Daoy (cell line): ENCODE measurements around the gene TAB2. TPM values are rescaled to one million over a fixed set of nuclear protein-coding genes. Genes with fewer than 3 reads are reported as not detected.
"Not testable (repeated sequence)": the region's sequence is repeated elsewhere in the genome, so short reads cannot be mapped to it uniquely, and the experiment has no call there.

Experiments used
- DNase-seq: peaks from one replicate; pipeline ENCODE4 v3.0.0-alpha.2; 2015; ENCODE audit warnings: low read depth
- total RNA-seq: library from RNA; depleted of rRNA; stranded (reverse); fragments of >200 nt; shearing (Covaris generic); gene quantifications from 2 replicates; pipeline ENCODE4 v1.2.3, GENCODE V29; 2014

Gene TAB2
- total RNA-seq, 1 experiment from 2014 or later = 31.5 TPM

DNA sequence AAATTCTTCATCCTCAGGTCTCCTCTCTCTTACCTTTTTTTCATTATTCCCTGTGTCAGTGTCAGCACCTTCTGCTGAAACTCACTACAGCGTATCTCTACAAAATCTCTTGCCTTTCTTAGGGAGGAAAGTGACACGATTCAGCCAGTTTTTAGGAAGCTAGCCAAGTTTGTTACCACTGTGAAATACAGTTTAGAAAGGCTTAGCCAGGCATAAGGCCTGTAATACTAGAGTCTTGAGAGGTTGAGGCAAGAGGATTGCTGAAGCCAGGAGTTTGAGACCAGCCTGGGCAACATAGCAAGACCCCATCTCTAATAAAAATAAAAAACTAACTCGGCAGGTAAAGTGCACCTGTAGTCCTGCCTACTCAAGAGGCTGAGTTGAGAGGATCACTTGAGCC is 16.7 kb downstream of the TAB2 start:
- DNase-seq = peak; percentile 75

- peak; percentile 90 for DNase-seq
These were observed 17.2 kb downstream of the TAB2 start for GRCh38 chr6:149334682-149335160.

DNA sequence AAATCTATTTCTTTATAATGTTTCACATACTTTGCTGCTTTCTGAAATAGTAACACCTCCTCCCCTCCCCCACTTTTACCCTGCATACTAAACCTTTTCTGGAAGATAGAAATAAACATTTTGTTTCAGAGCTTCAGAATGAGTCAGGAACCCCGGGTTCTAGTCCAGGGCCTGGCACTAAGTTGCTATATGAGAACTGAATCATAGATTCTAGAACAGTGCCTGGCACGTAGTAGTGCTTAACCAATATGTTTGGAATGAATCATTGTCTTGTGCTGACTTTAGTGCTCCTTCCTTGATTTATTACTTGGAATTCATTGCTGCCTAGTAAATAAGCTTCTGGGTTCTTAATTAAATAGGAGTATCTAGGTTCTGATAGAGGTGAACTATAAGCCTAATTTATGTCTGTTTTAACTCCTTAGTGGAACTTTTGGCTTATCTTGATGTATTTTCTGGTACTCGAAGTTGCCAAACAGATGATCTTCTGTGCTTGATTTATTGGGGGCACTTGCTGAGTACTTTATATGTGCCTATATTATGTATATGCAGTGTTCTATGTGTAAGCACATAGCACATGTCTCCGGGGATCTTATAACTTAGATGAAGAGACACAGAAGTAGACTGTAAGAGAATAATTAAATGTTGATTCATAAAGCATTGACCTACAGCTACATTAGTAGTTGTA is 18.6 kb downstream of the TAB2 start:
- peak; percentile 53 for DNase-seq

DNA sequence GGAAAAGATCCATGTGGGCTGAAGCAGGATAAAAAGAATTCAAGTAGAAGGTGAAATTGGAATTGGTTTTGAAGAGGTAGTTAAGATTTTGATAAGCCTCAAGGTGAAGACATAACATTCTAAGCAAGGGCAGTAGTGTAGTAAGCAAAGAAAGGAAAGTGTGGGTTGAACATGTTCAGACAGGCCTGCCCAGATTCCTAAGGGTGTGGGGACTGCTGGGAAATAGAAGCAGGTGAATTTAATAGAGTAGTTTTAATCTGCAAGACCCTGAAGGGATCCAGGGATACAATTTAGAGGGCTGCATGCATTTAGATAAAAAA is 19.1 kb downstream of the TAB2 start:
- DNase-seq = no peak

DNA sequence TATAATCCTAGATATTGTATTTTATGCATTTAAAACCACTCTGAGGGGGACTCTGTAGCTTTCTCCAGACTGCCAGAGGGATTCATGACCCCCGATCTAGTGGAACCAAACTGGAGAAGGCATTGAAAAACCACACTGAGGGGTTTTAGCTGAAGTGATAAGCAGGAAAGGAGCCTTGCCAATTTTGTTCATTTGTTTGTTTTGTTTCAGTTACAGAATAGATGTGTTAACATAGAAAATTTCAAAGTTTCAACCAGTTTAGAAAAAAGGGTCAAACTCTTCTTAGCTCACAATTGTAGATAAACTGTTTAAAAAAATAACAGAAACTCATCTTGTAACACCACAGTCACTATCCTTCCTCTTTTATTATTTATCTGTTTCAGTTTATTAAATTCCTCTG is 19.8 kb downstream of the TAB2 start:
- no peak for DNase-seq

DNA sequence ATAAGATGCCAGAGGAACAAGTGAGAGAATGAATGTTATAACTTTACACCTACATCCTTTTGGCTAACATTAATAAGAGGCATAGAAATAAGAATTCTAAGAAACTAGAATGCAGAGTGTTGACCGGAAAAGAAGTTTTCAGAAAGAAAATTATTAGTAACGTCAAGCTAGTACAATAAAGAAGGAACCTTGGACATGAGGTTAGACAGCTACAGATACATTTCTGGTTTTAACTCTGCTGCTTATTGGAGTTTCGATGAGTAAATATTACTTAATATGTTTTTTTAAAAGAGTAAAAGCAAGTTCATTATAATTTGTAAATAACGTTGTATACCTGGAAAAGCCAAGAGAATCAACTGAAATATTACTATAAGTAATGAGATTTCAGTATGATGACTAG is 22.7 kb downstream of the TAB2 start:
- DNase-seq = no peak

- DNase-seq = no peak
These were observed 25.0 kb downstream of the TAB2 start for GRCh38 chr6:149342525-149342924.

DNA sequence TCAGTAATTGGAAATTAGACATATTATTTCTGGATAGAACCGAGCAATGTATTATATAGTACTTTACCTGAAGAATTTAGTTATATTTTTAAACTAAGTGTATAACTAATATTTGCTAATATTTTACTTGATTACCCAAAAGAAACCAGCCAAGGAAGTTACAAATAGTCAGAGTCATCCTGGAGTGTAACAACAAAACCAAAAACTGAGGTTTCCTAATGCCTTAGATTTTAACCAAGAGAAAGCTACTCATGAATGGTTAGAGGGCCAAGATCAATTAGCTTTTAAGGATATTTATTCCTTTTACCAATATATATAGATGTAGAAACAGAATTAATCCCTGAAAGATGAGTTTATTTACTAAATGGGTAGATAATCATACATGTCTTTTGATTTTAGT is 26.0 kb downstream of the TAB2 start:
- no peak for DNase-seq

- DNase-seq = no peak
These were observed 28.6 kb downstream of the TAB2 start for GRCh38 chr6:149346078-149346477.

GRCh38 chr6:149347067-149347466 is 29.6 kb downstream of the TAB2 start:
- DNase-seq = no peak

- DNase-seq = not testable (repeated sequence)
These were observed 31.8 kb downstream of the TAB2 start for GRCh38 chr6:149349279-149349678.

DNA sequence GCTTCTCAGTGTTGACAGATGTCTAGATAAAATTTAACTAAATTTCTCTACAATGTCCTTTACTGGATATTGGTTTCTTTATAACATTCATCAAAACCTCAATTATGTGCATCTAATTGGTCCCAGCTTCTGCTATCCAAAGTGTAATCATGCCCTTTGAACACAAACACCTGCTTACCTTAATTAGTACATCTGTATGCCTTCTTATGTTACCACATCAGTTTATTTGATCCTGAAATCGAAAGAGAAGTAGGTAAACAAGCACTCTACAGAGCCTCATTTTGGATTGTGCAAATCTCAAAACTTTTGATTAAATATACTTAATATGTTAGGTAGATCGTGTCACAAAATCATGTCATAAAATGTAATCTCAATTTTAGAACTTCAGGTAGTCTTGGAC is 36.5 kb downstream of the TAB2 start:
- DNase-seq = no peak

- DNase-seq = no peak
These were observed 38.7 kb downstream of the TAB2 start for GRCh38 chr6:149356081-149356750.

DNA sequence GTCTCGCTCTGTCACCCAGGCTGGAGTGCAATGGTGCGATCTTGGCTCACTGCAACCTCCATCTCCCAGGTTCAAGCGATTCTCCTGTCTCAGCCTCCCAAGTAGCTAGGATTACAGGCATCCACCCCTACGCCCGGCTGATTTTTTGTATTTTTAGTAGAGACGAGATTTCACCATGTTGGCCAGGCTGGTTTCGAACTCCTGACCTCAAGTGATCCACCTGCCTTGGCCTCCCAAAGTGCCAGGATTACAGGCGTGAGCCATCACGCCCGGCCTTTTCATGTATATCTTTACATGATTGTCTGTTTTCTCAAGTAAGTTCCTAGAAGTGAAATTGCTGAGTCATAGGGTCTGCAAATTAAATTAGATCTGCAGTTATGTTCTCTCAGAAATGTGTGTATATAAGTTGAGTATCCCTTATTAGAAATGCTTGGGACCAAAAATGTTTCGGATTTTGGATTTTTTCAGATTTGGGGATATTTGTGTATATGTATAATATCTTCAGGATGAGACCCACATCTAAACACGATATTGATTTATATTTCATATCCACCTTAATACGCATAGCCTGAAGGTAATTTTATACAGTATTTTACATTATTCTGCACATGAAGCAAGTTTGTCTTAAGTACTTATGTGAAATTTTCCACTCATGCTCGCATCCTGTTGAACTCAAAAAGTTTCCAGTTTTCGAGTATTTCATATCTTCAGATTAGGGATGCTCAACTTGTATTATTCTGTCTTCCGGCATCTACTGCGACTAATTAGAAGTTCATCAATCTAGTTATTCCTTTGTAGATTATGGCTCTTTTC is 40.4 kb downstream of the TAB2 start:
- DNase-seq = no peak

DNA sequence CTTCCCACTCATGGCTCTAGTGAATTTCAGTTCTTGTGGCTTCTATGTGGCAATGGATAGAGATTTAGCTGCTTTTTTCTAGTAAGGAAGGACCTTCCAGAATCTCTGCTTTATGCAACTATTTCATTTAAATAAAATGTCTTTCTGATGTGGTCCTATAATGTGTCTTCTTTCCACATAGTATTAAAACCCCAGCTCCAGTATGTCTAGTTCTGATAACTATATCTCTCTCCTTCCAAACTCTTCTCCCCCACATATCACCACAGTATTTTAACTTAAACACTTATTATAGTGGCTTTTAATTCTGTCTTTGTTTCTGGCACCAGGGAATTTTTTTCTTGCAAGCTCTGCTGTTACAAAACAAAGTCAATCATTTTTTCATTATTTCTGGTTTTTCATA is 41.9 kb downstream of the TAB2 start:
- no peak for DNase-seq

DNA sequence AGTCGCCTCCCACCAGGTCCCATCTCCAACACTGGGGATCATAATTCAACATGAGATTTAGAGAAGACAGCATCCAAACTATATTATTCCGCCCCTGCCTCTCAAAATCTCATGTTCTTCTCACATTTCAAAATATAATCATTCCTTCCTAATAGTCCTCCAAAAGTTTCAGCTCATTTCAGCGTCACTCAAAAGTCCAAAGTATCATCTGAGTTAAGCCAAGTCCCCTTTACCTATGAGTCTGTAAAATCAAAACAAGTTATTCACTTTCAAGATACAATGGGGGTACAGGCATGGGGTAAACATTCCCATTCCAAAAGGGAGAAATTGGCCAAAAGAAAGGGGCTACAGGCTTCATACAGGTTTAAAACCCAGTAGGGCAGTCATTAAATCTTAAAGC is 43.0 kb downstream of the TAB2 start:
- DNase-seq = no peak

DNA sequence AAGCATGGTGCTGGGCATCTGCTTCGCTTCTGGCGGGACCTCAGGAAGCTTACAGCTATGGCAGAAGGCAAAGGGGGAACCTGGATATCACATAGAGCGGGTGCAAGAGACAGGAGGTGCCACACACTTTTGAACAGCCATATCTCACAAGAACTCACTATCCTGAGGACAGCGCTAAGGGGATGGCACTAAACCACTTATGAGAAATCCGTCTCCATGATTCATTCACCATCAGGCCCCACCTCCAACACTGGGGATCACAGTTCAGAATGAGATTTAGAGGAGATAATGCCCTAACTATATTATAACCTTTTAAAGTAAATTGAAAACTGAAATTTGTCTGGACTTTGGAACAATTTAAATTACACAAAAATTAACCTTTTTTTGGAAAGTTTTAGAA is 44.8 kb downstream of the TAB2 start:
- DNase-seq = no peak

- no peak for DNase-seq
These were observed 45.6 kb downstream of the TAB2 start for GRCh38 chr6:149363154-149363553.

DNA sequence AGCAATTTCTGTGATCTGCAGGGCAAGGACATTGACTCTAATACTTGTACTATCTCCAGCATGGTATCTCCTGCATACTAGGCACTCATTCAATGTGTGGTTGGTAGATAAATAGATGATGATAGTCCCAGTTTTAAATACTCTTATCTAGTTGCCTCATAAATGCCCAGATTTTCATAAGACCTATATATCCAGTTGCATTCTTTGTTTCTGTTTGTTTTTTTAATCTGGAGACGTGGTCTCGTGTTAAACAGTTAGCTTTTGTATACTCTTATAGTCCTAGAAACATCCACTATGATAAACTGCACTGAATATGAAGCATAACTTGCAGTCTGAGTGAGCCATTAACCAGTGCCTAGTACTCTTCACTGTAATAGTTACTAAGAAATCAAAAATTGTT is 47.0 kb downstream of the TAB2 start:
- DNase-seq = no peak

GRCh38 chr6:149365197-149365596 is 47.7 kb downstream of the TAB2 start:
- no peak for DNase-seq

DNA sequence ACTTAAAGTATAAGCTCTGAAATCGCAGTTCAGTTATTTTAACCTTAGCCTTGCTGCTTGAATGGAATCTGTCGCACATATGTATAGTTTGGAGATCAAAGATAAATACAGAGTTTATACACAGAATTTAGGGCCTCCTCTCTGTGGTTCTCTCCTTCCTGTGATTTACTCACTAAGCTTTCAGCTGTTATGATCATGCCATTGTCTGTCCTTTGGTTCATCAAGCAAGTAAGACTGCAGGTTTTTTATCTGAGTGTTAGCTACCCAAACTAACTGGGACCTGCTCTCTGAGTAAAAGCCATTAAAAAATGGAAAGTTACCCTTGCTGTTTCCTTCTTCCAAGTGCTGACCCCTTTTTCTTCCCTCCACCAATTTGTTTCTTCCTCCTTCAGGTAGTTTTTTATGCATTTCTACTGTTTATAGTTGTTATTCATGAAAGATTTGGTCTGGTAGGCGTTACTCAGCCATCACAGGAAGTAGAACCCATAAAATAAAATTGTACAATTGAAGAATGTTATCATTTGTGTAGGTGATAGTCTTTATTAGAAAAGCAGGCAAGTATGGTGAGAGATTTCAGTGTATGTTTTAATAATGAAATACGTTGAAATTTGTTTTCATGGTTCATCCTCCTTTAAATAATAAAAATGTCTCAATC is 48.9 kb downstream of the TAB2 start:
- DNase-seq = no peak

DNA sequence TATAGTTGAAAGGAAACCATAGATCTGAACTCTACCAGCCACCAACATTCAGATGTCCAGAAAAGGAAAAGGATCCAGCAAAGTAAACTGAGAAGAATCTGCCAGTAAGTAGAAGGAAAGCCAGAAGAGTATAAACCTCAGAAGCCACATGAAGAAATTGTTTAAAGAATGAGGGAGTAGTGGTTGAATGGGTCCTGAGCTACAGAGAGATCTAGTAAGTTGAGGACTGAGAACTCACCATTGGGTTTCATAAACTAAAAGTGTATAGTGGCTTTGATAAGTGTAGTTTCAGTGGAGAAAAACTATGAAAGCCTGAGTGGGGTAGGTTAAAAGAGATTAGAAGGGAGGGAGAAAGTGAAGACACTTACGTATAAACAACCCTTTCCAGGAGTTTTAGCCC is 50.6 kb downstream of the TAB2 start:
- DNase-seq = no peak
